Lower leg skin (tissue), 3 donors: ENCODE results near the gene SLC46A3.

Source experiments
- POLR2A ChIP-seq, 2 donors: fragments of 450-650 bp; IDR thresholded peaks; one replicate each; pipeline ENCODE4 v1.6.1; 2016 to 2017; ENCODE audit warnings: antibody characterized with exemption in 2 of 2, mild to moderate bottlenecking in 1 of 2, moderate library complexity in 1 of 2
- TF ChIP-seq, protein P1 (sequence below), 3 donors: fragments of 450-650 bp; IDR thresholded peaks; one replicate each; pipeline ENCODE4 v1.5.1; 2016; ENCODE audit warnings: antibody characterized with exemption in 3 of 3, mild to moderate bottlenecking in 3 of 3, moderate library complexity in 2 of 3

DNA sequence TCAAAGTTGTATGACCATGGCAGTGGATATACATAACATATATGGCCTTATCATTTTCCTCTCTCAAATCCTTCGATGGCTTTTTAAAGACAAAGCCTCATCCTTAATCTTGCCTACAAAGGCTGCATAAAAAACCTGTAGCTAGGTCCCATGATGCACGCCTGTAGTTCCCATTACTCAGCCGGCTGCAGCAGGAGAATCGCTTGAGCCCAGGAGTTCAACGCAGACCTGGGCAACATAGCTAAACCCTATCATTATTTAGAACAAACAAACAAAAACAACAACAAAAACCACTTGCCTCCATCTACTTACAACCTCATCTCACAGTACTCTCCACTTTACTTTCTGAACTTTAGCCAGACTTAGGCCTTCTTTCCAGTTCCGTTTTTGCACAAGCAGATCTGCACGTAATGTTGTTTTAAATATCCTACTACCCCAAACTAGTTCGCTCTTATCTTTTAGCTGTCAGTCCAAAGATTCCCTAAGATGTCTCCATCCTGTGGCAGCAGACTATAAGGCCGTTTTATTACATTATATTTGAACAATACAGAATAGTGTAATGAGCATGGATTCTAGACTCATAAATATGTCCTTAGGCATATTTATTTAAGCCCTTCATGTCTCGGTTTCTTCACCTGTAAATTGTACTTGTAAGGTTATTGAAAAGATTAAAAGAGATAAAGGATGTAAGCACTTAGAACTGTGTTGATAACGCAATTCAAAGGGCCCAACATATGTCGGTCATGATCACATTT is 60.8 kb downstream of the SLC46A3 start:
- TF ChIP-seq, protein P1, sequence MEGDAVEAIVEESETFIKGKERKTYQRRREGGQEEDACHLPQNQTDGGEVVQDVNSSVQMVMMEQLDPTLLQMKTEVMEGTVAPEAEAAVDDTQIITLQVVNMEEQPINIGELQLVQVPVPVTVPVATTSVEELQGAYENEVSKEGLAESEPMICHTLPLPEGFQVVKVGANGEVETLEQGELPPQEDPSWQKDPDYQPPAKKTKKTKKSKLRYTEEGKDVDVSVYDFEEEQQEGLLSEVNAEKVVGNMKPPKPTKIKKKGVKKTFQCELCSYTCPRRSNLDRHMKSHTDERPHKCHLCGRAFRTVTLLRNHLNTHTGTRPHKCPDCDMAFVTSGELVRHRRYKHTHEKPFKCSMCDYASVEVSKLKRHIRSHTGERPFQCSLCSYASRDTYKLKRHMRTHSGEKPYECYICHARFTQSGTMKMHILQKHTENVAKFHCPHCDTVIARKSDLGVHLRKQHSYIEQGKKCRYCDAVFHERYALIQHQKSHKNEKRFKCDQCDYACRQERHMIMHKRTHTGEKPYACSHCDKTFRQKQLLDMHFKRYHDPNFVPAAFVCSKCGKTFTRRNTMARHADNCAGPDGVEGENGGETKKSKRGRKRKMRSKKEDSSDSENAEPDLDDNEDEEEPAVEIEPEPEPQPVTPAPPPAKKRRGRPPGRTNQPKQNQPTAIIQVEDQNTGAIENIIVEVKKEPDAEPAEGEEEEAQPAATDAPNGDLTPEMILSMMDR (IDR thresholded peaks at IDR 0.05) = no peak
- no peak for TF ChIP-seq POLR2A (IDR thresholded peaks at IDR 0.05)
